Sigmoid colon (tissue), 7 donors: ENCODE data around the gene STK4. TPM values are rescaled to one million over a fixed set of nuclear protein-coding genes. Genes with fewer than 3 reads are reported as not detected.

Source experiments
- DNase-seq: peaks from one replicate; pipeline ENCODE4 v3.0.0-alpha.2; 2019
- H3K27ac ChIP-seq, 4 donors: fragments of 200-600 bp; sonication (generic); one replicate each; pipeline ENCODE4 v1.5.1; 2016 to 2019; ENCODE audit warnings: mild to moderate bottlenecking in 1 of 4
- H3K27me3 ChIP-seq, 3 donors: fragments of 200-600 bp; sonication (generic); one replicate each; pipeline ENCODE4 v1.5.1; 2019; ENCODE audit warnings: mild to moderate bottlenecking in 1 of 3
- H3K36me3 ChIP-seq, 4 donors: fragments of 200-600 bp; sonication (generic); one replicate each; pipeline ENCODE4 v1.5.1; 2016 to 2019
- H3K4me1 ChIP-seq, 4 donors: fragments of 200-600 bp; sonication (generic); one replicate each; pipeline ENCODE4 v1.5.1; 2017 to 2019
- H3K4me3 ChIP-seq, 4 donors: fragments of 200-600 bp; sonication (generic); one replicate each; pipeline ENCODE4 v1.5.1; 2017 to 2019; ENCODE audit warnings: mild to moderate bottlenecking in 2 of 4, moderate library complexity in 1 of 4
- H3K9me3 ChIP-seq, 4 donors: fragments of 200-600 bp in 3 of 4; sonication (generic) in 3 of 4; one replicate each; pipeline versions ENCODE4 v1.5.1 to v1.6.1; 2013 to 2019
- EP300 ChIP-seq, 4 donors: sonication (generic); formaldehyde crosslinking; IDR thresholded peaks; one replicate each; pipeline ENCODE4 v1.6.1; 2017; ENCODE audit warnings: antibody characterized with exemption in 4 of 4
- POLR2A ChIP-seq, 2 donors: fragments of 450-650 bp; IDR thresholded peaks; one replicate each; pipeline ENCODE4 v1.6.1; 2016; ENCODE audit warnings: antibody characterized with exemption in 2 of 2, mild to moderate bottlenecking in 2 of 2, moderate library complexity in 2 of 2
- POLR2AphosphoS5 ChIP-seq, 4 donors: sonication (generic); formaldehyde crosslinking; IDR thresholded peaks; one replicate each; pipeline ENCODE4 v1.6.1; 2017; ENCODE audit warnings: antibody characterized with exemption in 4 of 4
- WGBS, 2 donors: extraction: QIAGEN DNeasy Blood & Tissue Kit; methylation state at CpG; one replicate each; pipeline ENCODE4 v1.1.7; 2013; 5-methylcytosine and 5-hydroxymethylcytosine counted together
- intact Hi-C: fragments of 100-400 bp; cut with DNase I; formaldehyde crosslinking; loops from one replicate; pipeline ENCODE4 v1.15.1; 2023
- polyA plus RNA-seq, 3 donors: library from polyadenylated mRNA; stranded (reverse); fragments of 200-250 nt; gene quantifications; one replicate each; pipeline ENCODE4 v1.2.3, GENCODE V29; 2013
- total RNA-seq, 4 donors: library from RNA; depleted of rRNA; stranded (reverse); fragments of >200 nt; gene quantifications; one replicate each; pipeline ENCODE4 v1.1.0, GENCODE V29; 2016
- TF ChIP-seq, protein P1 (sequence below), 4 experiments: fragments of 450-650 bp in 3 of 4; fragments of 200-600 bp in 1 of 4; IDR thresholded peaks; one replicate each; pipeline ENCODE4 v1.5.1; 2016 to 2019; ENCODE audit warnings: antibody characterized with exemption in 4 of 4, mild to moderate bottlenecking in 3 of 4, moderate library complexity in 2 of 4
- donor health status: healthy with polysubstance abuse.
- donor health status: Bipolar disorder and iron deficiency.
- donor health status: healthy.

STK4 gene
- total RNA-seq (10 to 100 TPM; 23.9 to 31.8 (median 28.1) TPM), polyA plus RNA-seq (10 to 100 TPM in 1 of 3 donors, 1 to 10 TPM in 2; 6.0 to 25.7 (median 9.2) TPM)

DNA sequence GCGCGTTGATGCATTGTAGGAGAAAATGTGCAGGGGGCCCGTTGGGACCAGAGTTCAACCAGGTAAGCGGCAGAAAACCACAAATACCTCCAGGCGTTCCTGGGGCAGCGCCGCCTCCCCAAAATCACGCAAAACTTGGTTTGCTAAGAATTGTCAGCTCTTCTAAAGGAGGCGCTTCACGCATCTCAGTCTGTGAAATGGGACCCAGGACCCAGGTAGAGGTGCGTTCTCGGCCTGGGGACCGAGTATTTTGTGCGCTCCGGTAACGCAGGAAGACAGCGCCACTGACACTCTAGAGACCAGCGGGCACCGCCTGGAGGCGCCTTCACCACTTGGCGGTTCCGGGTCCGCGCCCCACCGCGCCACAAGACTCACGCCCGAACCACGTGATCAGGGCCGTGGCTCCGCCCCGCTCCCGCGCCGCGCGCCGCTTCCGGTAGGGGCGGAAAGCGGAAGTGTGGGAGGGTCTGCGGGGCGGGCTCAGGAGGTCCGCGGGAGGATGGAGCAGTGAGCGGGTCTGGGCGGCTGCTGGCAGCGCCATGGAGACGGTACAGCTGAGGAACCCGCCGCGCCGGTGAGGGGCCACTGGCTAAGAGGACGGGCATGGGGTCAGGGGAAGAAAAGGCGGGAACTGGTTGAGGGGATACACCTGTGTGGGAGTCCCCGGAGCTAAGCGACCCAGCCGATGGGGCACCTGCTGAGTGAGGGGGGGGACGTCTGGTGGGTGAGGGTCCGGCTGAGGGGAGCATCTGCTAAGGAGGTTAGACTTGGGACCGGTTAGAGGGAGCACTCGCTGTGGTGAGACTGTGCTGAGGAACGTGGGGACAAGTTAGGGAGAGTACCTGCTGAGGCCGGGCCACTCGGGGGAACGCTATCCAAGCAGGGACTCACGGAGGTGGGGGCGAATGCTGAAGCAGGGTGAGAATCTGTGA, at the start of gene STK4:
TSS of gene STK4 (plus strand) at position 483 of the 932 bp plus-strand sequence. CDS start at position 540, 57 bp downstream.
- Histone ChIP-seq H3K4me3 (peak within 1 kb of the TSS; percentile 59 to 82 (median 80)), H3K36me3 (no peaks in the 10 kb centered on the region), H3K27me3 (no peaks in the 10 kb centered on the region), H3K4me1 (peaks cover 0 to 40% (median 32%) of the 10 kb centered on the region in 4 donors), H3K9me3 (no peaks in the 10 kb centered on the region), H3K27ac (peak within 1 kb of the TSS; percentile 83 to 85 (median 85))
- 1% methylated on average over 68 of the region's 68 CpGs for WGBS, 2 donors
- peak; percentile 95 for DNase-seq
- TF ChIP-seq POLR2AphosphoS5 (IDR thresholded peaks at IDR 0.05), result peak; percentile 91 to 98 (median 96)
- TF ChIP-seq EP300 (IDR thresholded peaks at IDR 0.05), result peak in 1 of 4 donors; percentile 65
- TF ChIP-seq POLR2A (IDR thresholded peaks at IDR 0.05), result peak; percentile 83 to 91
- TF ChIP-seq, protein P1, sequence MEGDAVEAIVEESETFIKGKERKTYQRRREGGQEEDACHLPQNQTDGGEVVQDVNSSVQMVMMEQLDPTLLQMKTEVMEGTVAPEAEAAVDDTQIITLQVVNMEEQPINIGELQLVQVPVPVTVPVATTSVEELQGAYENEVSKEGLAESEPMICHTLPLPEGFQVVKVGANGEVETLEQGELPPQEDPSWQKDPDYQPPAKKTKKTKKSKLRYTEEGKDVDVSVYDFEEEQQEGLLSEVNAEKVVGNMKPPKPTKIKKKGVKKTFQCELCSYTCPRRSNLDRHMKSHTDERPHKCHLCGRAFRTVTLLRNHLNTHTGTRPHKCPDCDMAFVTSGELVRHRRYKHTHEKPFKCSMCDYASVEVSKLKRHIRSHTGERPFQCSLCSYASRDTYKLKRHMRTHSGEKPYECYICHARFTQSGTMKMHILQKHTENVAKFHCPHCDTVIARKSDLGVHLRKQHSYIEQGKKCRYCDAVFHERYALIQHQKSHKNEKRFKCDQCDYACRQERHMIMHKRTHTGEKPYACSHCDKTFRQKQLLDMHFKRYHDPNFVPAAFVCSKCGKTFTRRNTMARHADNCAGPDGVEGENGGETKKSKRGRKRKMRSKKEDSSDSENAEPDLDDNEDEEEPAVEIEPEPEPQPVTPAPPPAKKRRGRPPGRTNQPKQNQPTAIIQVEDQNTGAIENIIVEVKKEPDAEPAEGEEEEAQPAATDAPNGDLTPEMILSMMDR (IDR thresholded peaks at IDR 0.05), result peak; percentile 15 to 47 (median 42)
- intact Hi-C loops, result loop anchor here (10.0 kb wide), 2 partner anchors 439 to 491 kb away; partner anchors contain the start of genes DBNDD2 and TTPAL

DNA sequence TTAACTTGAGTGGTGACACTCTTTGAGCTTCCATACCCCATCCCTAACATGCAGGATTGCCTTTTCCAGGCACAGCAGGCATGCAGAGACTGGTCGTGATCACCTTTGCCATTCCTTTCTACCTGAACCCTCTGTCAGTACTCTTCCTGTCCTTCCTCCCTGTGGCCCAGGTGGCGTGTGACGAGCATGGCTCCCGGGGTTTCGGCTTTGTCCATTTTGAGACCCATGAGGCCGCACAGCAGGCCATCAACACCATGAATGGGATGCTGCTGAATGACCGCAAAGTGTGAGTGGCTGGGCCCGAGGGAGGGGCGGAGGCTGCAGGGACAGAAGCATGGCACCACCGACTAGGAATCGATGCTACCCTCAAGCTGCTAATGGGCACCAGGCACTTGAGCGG, 49.7 kb upstream of the STK4 start:
- H3K27ac ChIP-seq, result no peak overlapping the region
- H3K4me3 ChIP-seq, result no peak overlapping the region
- no peaks in the 10 kb centered on the region for H3K4me1 ChIP-seq
- no peaks in the 10 kb centered on the region for H3K9me3 ChIP-seq
- TF ChIP-seq, protein P1 (IDR thresholded peaks at IDR 0.05), result no peak
- no peak for TF ChIP-seq POLR2A (IDR thresholded peaks at IDR 0.05)
- intact Hi-C loops, result no loop called here
- no peak for DNase-seq
- H3K36me3 ChIP-seq, result no peaks in the 10 kb centered on the region
- no peaks in the 10 kb centered on the region for H3K27me3 ChIP-seq
- WGBS, 2 donors, result 96% methylated on average over 12 of the region's 12 CpGs

DNA sequence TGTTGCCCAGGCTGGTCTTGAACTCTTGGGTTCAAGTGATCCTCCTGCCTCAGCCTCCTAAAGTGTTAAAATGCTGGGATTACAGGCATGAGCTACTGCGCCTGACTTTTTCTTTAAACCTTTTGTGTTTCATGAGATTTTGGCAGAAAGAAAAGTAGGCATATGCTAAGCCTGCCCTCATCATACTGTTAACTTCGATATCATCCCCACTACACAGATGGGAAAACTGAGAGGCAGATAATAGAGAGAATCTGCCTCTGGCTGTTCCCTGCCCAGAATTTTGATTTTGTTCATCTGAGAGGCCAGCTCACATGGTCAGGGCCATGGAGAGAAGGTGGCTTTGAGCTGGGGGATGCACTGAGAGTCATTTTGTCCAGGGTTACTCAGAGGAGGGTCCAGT, 48.9 kb upstream of the STK4 start:
- Histone ChIP-seq H3K9me3 (no peaks in the 10 kb centered on the region), H3K4me1 (no peaks in the 10 kb centered on the region), H3K27ac (no peak overlapping the region), H3K36me3 (no peaks in the 10 kb centered on the region), H3K27me3 (no peaks in the 10 kb centered on the region), H3K4me3 (no peak overlapping the region)
- TF ChIP-seq POLR2A (IDR thresholded peaks at IDR 0.05) (no peak), EP300 (IDR thresholded peaks at IDR 0.05) (no peak), POLR2AphosphoS5 (IDR thresholded peaks at IDR 0.05) (no peak)
- TF ChIP-seq, protein P1 (IDR thresholded peaks at IDR 0.05), result no peak
- WGBS, 2 donors, result 96 to 98% methylated on average over 2 of the region's 2 CpGs
- intact Hi-C loops, result no loop called here
- DNase-seq, result no peak

DNA sequence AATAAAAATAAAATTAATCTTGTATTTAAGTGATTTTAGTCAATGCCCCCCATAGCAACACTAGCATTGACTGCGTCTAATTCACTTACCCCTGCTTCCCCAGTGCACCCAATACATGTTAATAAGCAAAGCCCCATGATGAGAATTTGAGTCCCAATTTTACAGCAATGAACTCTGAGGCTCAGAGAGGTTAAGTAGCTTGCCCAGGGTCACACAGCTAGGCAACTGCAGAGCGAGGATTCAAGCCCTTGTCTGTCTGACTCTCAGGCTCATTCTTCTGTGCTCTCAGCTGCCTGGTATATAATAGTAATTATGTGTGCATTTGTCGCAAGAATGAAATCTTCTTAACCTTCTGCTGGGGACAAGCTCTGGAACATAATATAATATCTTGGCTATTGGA, 48.0 kb upstream of the STK4 start:
- Histone ChIP-seq H3K9me3 (no peaks in the 10 kb centered on the region), H3K27ac (no peak overlapping the region), H3K27me3 (no peaks in the 10 kb centered on the region), H3K4me1 (no peaks in the 10 kb centered on the region), H3K4me3 (no peak overlapping the region), H3K36me3 (no peaks in the 10 kb centered on the region)
- TF ChIP-seq, protein P1 (IDR thresholded peaks at IDR 0.05), result no peak
- no peak for TF ChIP-seq EP300 (IDR thresholded peaks at IDR 0.05)
- TF ChIP-seq POLR2A (IDR thresholded peaks at IDR 0.05), result no peak
- no peak for TF ChIP-seq POLR2AphosphoS5 (IDR thresholded peaks at IDR 0.05)
- no peak for DNase-seq
- 96 to 97% methylated on average over 3 of the region's 3 CpGs for WGBS, 2 donors
- intact Hi-C loops, result no loop called here
